Measurements from ENCODE around the gene GPANK1.

GPANK1 gene

DNA sequence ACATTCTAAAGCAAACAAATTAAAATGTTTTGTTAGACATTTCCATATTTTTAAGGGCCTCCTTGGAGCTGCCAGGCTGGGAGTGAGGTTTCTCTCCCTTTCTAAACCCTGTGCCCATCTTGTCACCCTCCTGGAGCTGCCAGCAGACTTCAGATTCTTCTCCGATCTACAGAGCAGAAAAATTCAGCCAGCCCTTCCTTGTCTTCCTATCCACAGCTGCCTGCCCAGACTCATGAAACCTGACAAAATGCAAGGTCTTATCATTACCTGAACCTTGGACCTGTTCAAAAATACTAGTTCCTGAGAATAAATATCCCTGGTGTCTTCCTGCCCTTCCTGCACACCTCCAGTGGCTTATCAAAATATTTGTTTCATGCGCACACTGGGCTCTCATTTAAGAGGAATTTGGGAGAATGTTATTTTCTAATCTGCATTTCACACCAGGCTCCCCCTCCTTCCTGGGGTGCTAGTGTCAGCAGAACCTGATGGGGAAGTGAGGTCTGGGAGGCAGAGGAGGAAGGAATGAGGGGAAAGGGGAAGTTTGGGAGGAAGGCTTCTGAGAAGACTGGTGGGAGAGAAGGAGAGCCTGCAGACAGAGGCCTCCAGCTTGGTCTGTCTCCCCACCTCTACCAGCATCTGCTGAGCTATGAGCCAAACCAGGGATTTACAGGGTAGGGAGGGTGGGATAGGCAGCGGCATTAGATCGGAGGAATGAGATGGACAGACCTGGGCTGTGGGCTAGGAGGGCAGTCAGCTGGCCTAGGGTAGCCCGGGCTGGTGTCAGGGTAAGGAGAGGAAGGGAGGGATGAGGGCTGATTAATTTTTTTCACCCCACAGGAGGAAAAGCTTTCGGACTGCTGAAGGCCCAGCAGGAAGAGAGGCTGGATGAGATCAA is 49.9 kb downstream of the GPANK1 start, which contains the start of gene AIF1:
Gene AIF1 (plus strand): TSS at position 551 of the 895 bp plus-strand sequence. CDS start 96 bp downstream, at position 647.
- no peak for DNase-seq

DNA sequence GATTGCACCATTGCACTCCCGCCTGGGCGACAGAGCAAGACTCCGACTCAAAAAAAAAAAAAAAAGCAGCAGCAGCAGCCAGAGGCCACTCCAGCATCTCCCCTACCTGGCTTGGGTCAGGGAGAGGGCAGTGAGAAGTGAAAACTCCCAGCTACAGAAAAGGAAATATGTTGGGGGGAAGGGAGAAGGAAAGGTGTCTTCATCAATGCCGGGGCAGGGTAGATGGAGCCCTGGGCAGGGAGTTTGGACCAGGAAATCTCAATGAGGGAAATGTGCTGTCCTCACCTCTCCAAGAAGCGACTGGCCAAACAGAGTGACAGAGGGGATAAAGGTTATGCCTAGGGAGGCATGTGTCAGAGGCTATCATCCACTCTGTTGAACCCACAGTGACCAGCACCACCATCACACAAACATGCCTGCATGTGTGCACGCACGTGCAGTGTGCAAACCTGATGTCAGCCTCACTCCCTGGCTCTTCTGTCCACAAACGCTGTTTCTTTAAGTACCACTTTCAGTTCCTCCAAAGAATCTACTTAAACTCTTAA is 50.6 kb downstream of the GPANK1 start:
- no peak for DNase-seq

Measured in islet precursor cell (in vitro differentiated cells).